ENCODE results near the gene LMAN2.

DNA sequence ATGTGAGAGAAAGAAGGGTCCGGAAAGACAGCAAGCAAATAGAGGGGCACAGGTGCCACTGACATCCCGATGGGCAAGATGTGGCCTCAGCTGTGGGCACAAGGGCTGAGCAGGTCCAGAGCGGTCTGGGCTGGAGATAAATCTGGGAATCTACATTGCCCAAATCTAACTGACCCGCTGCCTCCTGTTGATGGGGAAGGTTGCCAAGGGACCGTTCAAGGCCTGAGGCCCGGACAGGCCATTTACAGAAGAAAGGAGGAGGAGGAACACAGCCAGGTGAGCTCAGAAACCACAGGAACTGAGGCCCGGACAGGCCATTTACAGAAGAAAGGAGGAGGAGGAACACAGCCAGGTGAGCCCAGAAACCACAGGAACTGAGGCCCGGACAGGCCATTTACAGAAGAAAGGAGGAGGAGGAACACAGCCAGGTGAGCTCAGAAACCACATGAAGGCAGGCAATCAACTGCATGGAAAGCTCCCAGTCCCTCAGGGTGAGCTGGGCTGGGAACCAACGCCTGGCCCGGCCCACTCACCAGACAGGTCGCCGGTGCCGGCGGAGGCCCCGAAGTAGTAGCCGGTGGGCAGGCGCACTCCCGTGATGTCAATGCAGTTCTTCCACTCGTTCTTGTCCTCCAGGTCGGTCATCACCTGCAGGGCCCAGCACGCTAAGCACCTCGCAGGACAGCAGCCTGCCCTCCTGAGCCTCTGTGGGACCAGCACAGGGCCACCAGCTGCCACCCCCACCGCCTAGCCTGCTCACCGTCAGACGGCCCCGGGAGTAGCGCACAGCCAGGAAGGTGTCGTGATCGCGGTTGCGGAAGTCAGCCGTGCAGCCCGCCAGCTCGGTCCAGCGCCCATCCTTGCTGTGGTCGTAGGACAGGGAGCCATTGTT lies 14.6 kb downstream of the LMAN2 start:
- TF ChIP-seq, protein P1, sequence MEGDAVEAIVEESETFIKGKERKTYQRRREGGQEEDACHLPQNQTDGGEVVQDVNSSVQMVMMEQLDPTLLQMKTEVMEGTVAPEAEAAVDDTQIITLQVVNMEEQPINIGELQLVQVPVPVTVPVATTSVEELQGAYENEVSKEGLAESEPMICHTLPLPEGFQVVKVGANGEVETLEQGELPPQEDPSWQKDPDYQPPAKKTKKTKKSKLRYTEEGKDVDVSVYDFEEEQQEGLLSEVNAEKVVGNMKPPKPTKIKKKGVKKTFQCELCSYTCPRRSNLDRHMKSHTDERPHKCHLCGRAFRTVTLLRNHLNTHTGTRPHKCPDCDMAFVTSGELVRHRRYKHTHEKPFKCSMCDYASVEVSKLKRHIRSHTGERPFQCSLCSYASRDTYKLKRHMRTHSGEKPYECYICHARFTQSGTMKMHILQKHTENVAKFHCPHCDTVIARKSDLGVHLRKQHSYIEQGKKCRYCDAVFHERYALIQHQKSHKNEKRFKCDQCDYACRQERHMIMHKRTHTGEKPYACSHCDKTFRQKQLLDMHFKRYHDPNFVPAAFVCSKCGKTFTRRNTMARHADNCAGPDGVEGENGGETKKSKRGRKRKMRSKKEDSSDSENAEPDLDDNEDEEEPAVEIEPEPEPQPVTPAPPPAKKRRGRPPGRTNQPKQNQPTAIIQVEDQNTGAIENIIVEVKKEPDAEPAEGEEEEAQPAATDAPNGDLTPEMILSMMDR (IDR thresholded peaks at IDR 0.05; ENCODE audit: low read depth, low read length, poor library complexity, severe bottlenecking), result no peak
- TF ChIP-seq EZH2phosphoT487 (IDR thresholded peaks at IDR 0.05; ENCODE audit: borderline replicate concordance, low read length), result no peak
